ENCODE data around the gene ZNF684.

Gene ZNF684

DNA sequence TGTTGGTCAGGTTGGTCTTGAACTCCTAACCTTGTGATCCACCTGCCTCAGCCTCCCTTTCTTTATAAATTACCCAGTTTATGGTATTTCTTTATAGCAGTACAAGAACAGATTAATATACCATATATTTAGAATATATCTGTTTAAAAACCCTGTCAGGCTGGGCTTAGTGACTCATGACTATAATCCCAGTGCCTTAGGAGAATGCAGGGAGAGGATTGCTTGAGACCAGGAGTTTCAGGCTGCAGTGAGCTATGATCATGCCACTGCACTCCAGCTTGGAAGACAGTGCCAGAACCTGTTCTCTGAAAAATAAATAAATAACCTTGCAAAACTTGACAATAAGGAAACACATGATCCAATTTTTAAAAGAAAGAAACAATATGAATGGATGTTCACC is 43.9 kb downstream of the ZNF684 start:
- no peak for DNase-seq

DNA sequence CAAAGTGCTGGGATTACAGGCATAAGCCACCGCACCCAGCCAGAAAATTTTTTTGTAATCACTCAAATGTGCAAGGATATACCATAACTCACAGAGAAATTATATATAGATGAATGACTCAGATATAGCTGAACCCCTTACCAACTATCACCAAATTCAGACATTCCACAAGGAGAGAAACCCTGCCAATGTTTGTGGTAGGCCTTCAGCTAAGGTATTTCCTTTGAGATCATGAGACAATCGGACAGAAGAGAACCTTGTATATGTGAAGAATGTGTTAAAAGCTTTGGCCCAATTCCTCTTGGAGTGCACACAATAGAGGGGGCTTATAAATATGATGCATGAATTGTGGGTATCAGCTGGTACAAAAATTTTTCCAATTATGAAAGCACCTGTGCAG is 50.7 kb downstream of the ZNF684 start:
- no peak for DNase-seq

DNA sequence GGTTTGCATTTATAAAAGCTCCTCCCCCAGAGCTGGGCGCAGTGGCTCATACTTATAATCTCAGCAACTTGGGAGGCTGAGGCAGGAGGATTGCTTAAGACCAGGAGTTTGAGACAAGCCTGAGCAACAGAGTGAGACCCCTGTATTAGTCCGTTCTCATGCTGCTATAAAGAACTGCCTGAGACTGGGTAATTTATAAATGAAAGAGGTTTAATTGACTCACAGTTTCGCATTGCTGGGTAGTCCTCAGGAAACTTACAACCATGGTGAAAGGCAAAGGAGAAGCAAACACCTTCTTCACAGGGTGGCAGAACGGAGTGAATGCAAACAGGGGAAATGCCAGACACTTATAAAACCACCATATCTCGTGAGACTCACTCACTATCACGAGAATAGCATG is 52.5 kb downstream of the ZNF684 start:
- no peak for DNase-seq

DNA sequence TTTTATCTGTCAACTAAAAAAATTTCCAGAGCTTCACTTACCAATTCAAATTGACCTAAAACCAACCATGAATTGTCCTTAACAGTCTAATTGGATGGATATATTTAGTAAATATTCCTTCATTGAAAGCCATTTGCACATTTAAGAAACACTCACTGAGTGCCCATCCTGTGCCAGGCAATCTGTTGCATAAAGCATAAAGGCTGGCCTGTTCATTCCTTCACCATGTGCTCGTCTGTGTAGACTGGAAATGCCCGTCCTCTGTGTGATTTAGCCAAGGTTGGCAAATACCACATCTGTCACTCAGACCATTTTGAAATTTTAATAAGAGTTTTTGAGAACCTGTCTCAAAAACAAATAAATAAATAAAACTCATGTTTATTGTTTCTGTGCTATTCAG is 57.1 kb downstream of the ZNF684 start:
- DNase-seq, result no peak

DNA sequence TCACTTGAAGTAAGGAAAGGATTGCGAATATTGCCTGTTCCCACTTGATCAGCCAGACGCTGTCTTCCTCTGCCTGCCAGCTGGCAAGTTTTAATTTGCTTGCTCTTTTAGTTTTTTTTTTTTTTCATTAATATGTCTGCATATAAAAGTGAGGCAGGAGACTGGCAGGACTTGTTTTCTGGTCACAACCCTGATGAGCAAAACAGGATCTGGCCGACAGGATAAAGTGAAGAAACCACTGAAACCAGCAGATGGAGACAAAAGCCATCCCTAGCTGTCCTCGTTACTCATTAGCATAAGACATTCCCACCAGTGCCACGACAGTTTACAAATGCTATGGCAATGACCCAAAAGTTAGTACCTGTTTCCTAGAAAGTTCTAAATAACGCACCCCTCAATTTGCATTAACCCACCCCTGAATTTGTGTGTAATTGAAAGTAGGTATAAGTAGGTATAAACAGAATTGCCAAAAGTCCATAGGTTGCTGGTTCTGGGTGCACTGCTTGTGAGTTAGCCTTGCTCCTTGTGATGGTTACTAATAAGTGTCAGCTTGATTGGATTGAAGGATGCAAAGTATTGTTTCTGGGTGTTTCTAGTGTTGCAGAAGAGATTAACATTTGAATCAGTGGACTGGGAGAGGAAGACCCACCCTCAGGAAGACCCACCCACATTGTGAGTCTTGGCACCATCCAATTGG is 60.8 kb downstream of the ZNF684 start:
- DNase-seq, result peak; percentile 7 to 37

DNA sequence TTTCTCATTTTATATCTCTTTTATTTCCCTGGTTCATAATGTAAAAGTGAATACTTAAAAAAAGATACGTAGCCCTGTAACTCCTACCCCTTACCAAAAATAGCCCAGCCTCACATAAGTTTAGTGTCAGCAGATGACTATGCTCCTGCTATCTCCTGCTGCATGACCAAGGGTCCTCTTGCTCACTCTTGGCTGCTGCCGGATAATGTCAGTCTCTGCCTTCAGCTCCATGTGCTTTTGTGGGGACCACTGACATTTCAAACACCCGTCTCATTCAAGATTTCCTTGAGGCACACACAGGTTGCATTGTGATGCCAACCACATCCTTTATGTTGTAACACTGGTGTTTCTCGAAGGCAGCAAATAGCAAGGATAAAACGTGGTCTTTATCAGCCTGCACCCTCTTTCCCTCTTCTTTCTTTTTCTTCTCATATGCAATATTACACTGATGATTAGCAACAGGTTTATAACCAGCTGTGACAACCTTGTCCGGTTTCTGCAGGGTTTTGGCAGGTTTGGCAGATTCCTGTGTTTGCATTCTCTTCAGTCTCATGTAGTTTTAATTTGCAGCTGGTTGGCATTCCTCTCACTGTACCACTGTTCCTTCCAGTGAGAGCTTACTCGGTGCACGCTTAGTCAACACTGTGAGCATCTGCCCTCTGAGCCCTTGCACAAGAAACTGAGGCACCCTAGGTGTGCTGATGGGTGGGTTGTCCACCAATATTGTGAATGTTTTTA is 62.2 kb downstream of the ZNF684 start:
- no peak for DNase-seq

DNA sequence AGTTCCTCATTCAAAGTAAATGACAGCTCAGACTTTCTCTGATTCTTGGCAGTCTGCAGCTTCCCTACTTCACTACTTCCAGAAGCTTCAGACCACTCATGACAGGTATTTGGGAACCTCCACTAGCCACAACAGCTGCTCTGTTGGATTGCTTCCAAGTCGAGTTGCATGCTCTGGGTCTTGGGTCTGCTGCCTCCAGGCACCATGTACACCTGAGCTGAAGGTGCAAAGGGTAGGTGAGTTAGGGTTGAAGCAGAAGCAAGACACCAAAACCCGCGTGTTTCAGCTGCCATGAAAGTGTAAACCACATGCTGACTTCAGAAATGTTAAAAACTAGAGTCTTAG is 62.7 kb downstream of the ZNF684 start:
- DNase-seq, result peak in 1 of 2 experiments; percentile 1

DNA sequence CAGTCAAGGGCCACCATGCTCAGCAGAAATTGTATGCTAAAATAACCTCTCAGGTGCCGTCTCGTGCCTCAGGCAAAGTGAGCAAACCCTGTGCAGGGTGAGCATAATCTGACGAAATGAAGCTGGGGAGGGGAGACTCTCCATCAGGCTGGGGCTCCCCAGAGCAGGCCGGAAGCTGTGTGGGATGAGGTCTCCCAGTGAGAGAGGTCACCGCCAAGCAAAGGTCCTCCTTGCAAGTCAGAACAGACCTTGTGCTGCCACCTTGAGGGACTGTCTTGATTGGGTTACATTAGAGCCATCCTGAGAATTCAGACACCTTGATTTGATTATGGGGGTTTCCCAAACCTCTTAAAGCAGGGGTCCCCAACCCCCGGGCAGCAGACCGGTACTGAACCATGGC is 64.2 kb downstream of the ZNF684 start:
- DNase-seq, result no peak

Data from SHP77 (cell line).